LNCAP (cell line): Measurements from ENCODE around the gene ZNF674.

ENCODE experiments used
- TF ChIP-seq, protein P1 (sequence below): fragments of 450-650 bp; IDR thresholded peaks from 2 replicates; pipeline ENCODE4 v1.5.1; 2017; ENCODE audit warnings: mild to moderate bottlenecking

ZNF674 gene

DNA sequence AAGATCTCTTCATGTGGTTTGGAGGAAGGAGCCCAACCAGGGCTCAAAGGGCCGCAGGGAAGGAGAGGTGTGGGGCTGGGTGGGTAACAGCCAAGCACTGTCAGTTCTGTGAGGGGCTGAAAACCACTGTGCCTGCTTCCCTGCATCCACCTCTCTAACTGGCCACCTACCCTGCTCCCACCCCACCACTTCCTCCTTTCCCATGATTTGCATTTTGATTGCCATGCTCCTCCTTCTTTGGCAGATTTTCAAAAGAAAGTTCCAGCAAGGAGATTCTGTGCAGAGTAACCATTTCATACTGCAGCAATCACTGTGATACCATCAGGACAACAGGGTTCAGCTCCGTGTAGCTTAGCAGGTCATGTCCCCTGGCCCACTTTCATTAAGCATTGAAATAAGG, 1.8 kb downstream of the ZNF674 start:
- TF ChIP-seq, protein P1, sequence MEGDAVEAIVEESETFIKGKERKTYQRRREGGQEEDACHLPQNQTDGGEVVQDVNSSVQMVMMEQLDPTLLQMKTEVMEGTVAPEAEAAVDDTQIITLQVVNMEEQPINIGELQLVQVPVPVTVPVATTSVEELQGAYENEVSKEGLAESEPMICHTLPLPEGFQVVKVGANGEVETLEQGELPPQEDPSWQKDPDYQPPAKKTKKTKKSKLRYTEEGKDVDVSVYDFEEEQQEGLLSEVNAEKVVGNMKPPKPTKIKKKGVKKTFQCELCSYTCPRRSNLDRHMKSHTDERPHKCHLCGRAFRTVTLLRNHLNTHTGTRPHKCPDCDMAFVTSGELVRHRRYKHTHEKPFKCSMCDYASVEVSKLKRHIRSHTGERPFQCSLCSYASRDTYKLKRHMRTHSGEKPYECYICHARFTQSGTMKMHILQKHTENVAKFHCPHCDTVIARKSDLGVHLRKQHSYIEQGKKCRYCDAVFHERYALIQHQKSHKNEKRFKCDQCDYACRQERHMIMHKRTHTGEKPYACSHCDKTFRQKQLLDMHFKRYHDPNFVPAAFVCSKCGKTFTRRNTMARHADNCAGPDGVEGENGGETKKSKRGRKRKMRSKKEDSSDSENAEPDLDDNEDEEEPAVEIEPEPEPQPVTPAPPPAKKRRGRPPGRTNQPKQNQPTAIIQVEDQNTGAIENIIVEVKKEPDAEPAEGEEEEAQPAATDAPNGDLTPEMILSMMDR: no peak

DNA sequence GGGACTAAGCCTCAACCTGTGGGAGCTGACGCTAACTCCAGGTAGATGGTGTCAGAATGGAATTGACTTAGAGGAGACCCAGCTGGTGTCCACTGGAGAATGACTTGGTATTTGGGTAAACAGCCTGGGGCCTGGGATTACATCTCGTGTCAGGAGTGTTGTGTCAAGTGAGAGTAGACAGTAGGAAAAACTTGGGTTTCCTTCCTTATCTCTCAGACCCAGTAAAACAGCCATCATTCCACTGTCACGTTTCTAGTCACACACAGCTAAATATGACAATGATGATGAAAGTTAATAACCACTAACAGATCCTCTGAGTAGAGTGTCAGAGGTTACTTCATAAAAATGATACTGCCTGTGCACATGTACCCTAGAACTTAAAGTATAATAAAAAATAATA, 13.8 kb downstream of the ZNF674 start:
- TF ChIP-seq, protein P1: no peak

DNA sequence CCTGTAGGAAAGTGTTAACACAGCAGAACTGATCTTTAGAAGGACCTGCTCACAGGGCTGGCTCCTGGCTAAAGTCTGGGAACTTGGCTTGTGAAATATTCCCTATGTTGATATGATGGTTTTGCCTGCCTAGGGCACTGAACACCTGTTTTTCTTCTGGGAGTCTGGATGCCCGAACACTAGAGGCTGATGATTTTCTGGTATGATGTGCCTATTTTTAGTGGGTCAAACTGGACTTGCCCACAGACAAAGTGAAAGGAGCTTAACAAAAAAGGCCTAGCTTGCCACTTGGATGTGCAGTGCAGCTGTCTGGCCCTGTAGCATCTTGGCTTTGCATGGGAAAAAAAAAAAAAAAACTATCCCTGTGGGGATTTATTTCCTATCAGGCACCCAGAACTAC, 39.1 kb downstream of the ZNF674 start:
- TF ChIP-seq, protein P1: no peak

DNA sequence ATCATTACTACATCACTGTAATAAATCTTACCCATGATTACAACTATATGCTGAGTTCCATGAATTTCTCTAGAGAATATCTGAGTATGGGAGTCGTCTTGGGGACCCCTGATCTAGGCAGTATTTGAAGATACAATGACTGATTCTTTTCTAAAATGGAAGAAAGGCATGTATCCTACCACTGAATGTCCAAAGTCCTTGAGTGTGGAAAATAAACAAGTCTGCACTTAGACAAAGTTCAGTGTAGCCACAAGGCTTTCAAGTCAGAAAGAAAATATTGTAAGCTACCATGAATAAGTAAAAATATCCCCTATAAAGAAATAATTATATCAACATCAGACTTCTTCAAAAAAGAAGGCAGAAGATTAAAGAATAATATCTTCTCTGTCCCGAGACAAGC, 42.4 kb downstream of the ZNF674 start:
- TF ChIP-seq, protein P1: no peak

DNA sequence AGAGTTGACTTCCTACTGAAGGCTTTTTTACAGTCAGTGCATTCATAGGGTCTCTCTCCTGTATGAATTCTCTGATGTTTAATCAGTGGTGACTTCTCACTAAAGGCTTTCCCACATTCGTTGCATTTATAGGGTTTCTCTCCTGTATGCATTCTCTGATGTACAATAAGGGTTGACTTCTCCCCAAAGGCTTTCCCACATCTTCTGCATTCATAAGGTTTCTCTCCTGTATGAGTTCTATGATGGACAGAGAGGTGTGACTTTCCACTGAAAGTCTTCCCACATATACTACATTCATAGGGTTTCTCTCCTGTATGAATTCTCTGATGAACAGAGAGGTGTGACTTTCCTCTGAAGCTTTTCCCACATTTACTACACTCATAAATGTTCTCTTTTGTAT, 45.2 kb downstream of the ZNF674 start:
- TF ChIP-seq, protein P1: no peak

DNA sequence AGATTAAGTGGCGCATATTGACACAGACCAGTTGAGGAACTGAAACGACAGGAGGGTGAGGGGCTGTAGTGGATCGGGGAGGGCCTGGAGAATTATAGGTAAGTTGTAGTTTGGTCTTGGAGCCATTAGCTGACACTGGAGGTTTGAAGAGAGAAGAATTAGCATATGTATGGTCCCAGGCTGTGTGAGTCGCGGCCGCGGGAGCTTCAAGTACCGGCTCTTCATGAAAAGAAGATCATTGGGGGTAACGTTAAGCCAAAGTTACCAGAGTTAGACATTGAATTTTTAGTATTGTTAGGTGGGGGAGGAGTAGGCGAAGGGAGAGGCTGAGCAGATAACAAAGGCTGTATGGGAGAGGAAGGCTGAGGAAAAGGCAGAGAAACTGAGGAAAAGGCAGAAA, 56.5 kb downstream of the ZNF674 start:
- TF ChIP-seq, protein P1: no peak

DNA sequence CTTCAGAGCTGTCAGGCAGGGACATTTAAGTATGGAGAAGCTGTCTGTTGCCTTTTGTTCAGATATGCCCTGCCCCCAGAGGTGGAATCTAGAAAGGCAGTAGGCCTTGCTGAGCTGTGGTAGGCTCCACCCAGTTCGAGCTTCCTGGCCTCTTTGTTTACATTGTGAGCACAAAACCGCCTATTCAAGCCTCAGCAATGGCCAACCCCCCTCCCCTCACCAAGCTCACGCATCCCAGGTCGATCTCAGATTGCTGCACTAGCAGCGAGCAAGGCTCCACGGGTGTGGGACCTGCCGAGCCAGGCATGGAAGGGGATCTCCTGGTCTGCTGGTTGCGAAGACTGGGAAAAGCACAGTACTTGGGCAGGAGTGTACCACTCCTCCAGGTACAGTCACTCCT, 59.3 kb downstream of the ZNF674 start:
- TF ChIP-seq, protein P1: no peak

DNA sequence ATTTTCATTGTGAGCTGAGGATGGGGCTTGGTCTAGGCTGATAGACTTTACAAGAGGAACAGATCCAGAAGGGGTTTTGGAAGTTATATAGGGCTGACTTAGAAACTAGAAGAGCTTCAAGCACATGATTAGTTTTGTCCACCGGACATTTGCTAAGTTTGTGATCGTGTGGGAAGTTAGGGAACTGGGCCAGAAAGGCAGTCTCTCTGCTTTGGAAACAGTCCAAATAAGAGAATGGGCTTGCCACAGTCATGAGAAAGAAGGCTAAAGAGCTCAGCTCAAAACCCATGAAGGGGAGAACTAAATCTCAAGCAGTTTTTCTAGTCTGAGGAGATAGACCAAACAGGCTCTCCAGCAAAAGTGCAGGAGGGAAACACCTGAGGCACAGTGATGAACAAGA, 67.8 kb downstream of the ZNF674 start:
- TF ChIP-seq, protein P1: no peak
